OCI-LY1 (cell line): ENCODE measurements around the gene PTPRE.

Experiments
- H2AFZ ChIP-seq: fragments of 200-600 bp; sonication (generic), shearing (Covaris generic); 2 replicates; pipeline ENCODE4 v1.6.0; 2014; ENCODE audit warnings: antibody characterized with exemption, mild to moderate bottlenecking, low read length
- H3F3A ChIP-seq: fragments of 200-600 bp; sonication (generic), shearing (Covaris generic); 2 replicates; pipeline ENCODE4 v1.6.0; 2014; ENCODE audit warnings: mild to moderate bottlenecking, antibody characterized with exemption, low read length, moderate library complexity; ENCODE audit not compliant: insufficient read depth
- H3K27ac ChIP-seq: fragments of 200-600 bp; sonication (generic); 2 replicates; pipeline ENCODE4 v1.5.1; 2014; ENCODE audit warnings: low read length, mixed run types, mild to moderate bottlenecking, low read depth; ENCODE audit not compliant: poor library complexity, severe bottlenecking
- H3K27me3 ChIP-seq: fragments of 200-600 bp; sonication (generic); 2 replicates; pipeline ENCODE4 v1.6.0; 2014; ENCODE audit warnings: antibody characterized with exemption, mild to moderate bottlenecking, low read length, moderate library complexity; ENCODE audit not compliant: insufficient read depth
- H3K36me3 ChIP-seq: fragments of 200-600 bp; sonication (generic); 2 replicates; pipeline ENCODE4 v1.6.1; 2014; ENCODE audit warnings: mild to moderate bottlenecking, antibody characterized with exemption, low read length, moderate library complexity, mixed read lengths; ENCODE audit not compliant: insufficient read depth
- H3K4me1 ChIP-seq: fragments of 200-600 bp; sonication (generic); 2 replicates; pipeline ENCODE4 v1.5.1; 2014; ENCODE audit warnings: mild to moderate bottlenecking, low read length, moderate library complexity; ENCODE audit not compliant: insufficient read depth, severe bottlenecking
- H3K4me2 ChIP-seq: fragments of 200-600 bp; sonication (generic), shearing (Covaris generic); 2 replicates; pipeline ENCODE4 v1.6.1; 2014; ENCODE audit warnings: low read length
- H3K4me3 ChIP-seq: fragments of 200-600 bp; sonication (generic); 2 replicates; pipeline ENCODE4 v1.5.1; 2014; ENCODE audit warnings: low read length, low read depth, mild to moderate bottlenecking, mixed read lengths; ENCODE audit not compliant: poor library complexity, severe bottlenecking
- H3K79me2 ChIP-seq: fragments of 200-600 bp; shearing (Covaris generic); 2 replicates; pipeline ENCODE4 v1.6.1; 2016; ENCODE audit warnings: mixed run types, low read length, mixed read lengths; ENCODE audit not compliant: insufficient read depth
- H3K9ac ChIP-seq: fragments of 200-600 bp; sonication (generic), shearing (Covaris generic); 2 replicates; pipeline ENCODE4 v1.6.1; 2014; ENCODE audit warnings: mild to moderate bottlenecking, low read length, mixed read lengths
- H3K9me2 ChIP-seq: fragments of 200-600 bp; sonication (generic), shearing (Covaris generic); 2 replicates; pipeline ENCODE4 v1.6.1; 2014; ENCODE audit warnings: low read depth, mild to moderate bottlenecking, low read length, mixed read lengths
- H3K9me3 ChIP-seq: fragments of 200-600 bp; shearing (Covaris generic); 2 replicates; pipeline ENCODE4 v1.6.1; 2014; ENCODE audit warnings: low read length, mixed read lengths
- H4K20me1 ChIP-seq: fragments of 200-600 bp; sonication (generic), shearing (Covaris generic); 2 replicates; pipeline ENCODE4 v1.6.0; 2016; ENCODE audit warnings: mild to moderate bottlenecking, low read length; ENCODE audit not compliant: insufficient read depth
- CTCF ChIP-seq: fragments of 200-600 bp; sonication (generic), shearing (Covaris generic); IDR thresholded peaks from 2 replicates; pipeline ENCODE4 v1.5.1; 2017; ENCODE audit warnings: mild to moderate bottlenecking, antibody characterized with exemption, low read length, moderate library complexity, mixed read lengths
- EZH2 ChIP-seq: fragments of 200-600 bp; sonication (generic), shearing (Covaris generic); IDR thresholded peaks from 2 replicates; pipeline ENCODE4 v1.8.0; 2017; ENCODE audit warnings: borderline replicate concordance, mixed run types, mild to moderate bottlenecking, antibody characterized with exemption, low read length, moderate library complexity, mixed read lengths

PTPRE gene

GRCh38 chr10:127921753-127922145 lies 14.8 kb downstream of the PTPRE start:
- TF ChIP-seq EZH2 (no peak), CTCF (no peak)
- Histone ChIP-seq H3F3A (no peaks in the 10 kb centered on the region), H3K27ac (no peak overlapping the region), H3K79me2 (no peaks in the 10 kb centered on the region), H3K9ac (no peak overlapping the region), H3K4me1 (no peaks in the 10 kb centered on the region), H3K9me2 (no peaks in the 10 kb centered on the region), H3K4me3 (no peak overlapping the region), H4K20me1 (no peaks in the 10 kb centered on the region), H3K4me2 (no peak overlapping the region), H3K36me3 (no peaks in the 10 kb centered on the region), H2AFZ (no peak overlapping the region), H3K27me3 (no peaks in the 10 kb centered on the region), H3K9me3 (no peaks in the 10 kb centered on the region)

DNA sequence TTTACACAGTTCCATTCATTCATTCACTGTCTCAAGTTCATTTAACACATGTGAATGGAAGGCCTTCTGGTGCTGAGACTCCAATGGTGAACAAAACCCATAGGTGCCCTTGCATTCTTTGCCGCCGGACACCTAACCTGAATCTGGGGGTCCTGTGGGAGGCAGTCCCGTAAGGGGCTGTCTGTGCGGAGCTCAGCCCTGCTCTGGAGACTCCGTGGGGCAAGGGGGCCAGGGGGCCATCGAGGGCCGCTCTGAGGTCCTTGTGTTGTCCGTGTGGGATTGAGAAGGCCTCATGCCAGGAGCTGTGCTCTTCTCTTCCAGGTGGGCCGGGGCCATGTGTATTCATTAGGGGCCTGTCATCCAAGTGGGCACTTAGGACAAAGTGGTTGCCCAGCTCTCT lies 15.3 kb downstream of the PTPRE start:
- Histone ChIP-seq H3K27ac (no peak overlapping the region), H3K4me1 (no peaks in the 10 kb centered on the region), H3K9ac (no peak overlapping the region), H2AFZ (no peak overlapping the region), H3K4me2 (no peak overlapping the region), H4K20me1 (no peaks in the 10 kb centered on the region), H3K9me3 (no peaks in the 10 kb centered on the region), H3K79me2 (no peaks in the 10 kb centered on the region), H3F3A (no peaks in the 10 kb centered on the region), H3K4me3 (no peak overlapping the region), H3K36me3 (no peaks in the 10 kb centered on the region), H3K9me2 (no peaks in the 10 kb centered on the region), H3K27me3 (no peaks in the 10 kb centered on the region)
- TF ChIP-seq EZH2 (no peak), CTCF (no peak)

- Histone ChIP-seq H3K36me3 (no peaks in the 10 kb centered on the region), H3K4me1 (no peaks in the 10 kb centered on the region), H2AFZ (no peak overlapping the region), H3K9me3 (no peaks in the 10 kb centered on the region), H3K27ac (no peak overlapping the region), H3K9ac (no peak overlapping the region), H3K27me3 (no peaks in the 10 kb centered on the region), H3F3A (no peaks in the 10 kb centered on the region), H3K4me2 (no peak overlapping the region), H3K79me2 (no peaks in the 10 kb centered on the region), H4K20me1 (no peaks in the 10 kb centered on the region), H3K4me3 (no peak overlapping the region), H3K9me2 (no peaks in the 10 kb centered on the region)
- TF ChIP-seq CTCF (no peak), EZH2 (no peak)
Observed at GRCh38 chr10:127922675-127923366, 15.9 kb downstream of the PTPRE start.
